HepG2 (cell line): ENCODE data around the gene SSC4D. TPM values are rescaled to one million over a fixed set of nuclear protein-coding genes. Genes with fewer than 3 reads are reported as not detected.

Experiments
- E2F5 ChIP-seq: sonication (generic); formaldehyde crosslinking; conservative IDR thresholded peaks from 2 replicates; pipeline ENCODE4 v1.4.0; 2020; ENCODE audit warnings: missing genetic modification reagents
- EP300 ChIP-seq, 3 experiments: sonication (generic) in 1 of 3; formaldehyde crosslinking in 1 of 3; IDR thresholded peaks; 2 replicates each; pipeline versions ENCODE4 v1.5.1 to v1.6.1; 2011 to 2020; ENCODE audit warnings: low read depth in 2 of 3, low read length in 2 of 3, borderline replicate concordance in 1 of 3, improper control_type of control experiment in 1 of 3, mild to moderate bottlenecking in 1 of 3, missing genetic modification reagents in 1 of 3, moderate library complexity in 1 of 3
- GABPB1 ChIP-seq: IDR thresholded peaks from 2 replicates; pipeline ENCODE4 v1.6.1; 2016; ENCODE audit warnings: mild to moderate bottlenecking, missing genetic modification reagents, moderate library complexity, missing compliant biosample characterization
- GATAD2A ChIP-seq: IDR thresholded peaks from 2 replicates; pipeline ENCODE4 v1.6.1; 2016
- GPN1 ChIP-seq: sonication (generic); formaldehyde crosslinking; IDR thresholded peaks from 2 replicates; pipeline ENCODE4 v1.5.1; 2020; ENCODE audit warnings: missing genetic modification reagents, borderline replicate concordance
- IRF9 ChIP-seq: sonication (generic); formaldehyde crosslinking; IDR thresholded peaks from 2 replicates; pipeline ENCODE4 v1.8.0; 2022; ENCODE audit warnings: missing genetic modification reagents, mild to moderate bottlenecking, borderline replicate concordance
- IRX3 ChIP-seq: sonication (generic); formaldehyde crosslinking; IDR thresholded peaks from 2 replicates; pipeline ENCODE4 v1.8.1; 2023; ENCODE audit warnings: mild to moderate bottlenecking, low read depth, missing genetic modification reagents, borderline replicate concordance
- JUNB ChIP-seq: sonication (generic); formaldehyde crosslinking; IDR thresholded peaks from 2 replicates; pipeline ENCODE4 v1.8.0; 2022; ENCODE audit warnings: missing genetic modification reagents, mild to moderate bottlenecking, borderline replicate concordance
- KMT2B ChIP-seq: IDR thresholded peaks from 2 replicates; pipeline ENCODE4 v1.6.1; 2016; ENCODE audit warnings: missing genetic modification reagents, missing compliant biosample characterization
- NONO ChIP-seq, 2 experiments: fragments of 450-650 bp in 1 of 2; sonication (generic) in 1 of 2; formaldehyde crosslinking in 1 of 2; IDR thresholded peaks in 1 of 2; conservative IDR thresholded peaks in 1 of 2; 2 replicates each; pipeline versions ENCODE4 v1.6.1 to v1.8.0; 2017 to 2022; ENCODE audit warnings: mild to moderate bottlenecking in 1 of 2, missing genetic modification reagents in 1 of 2, moderate library complexity in 1 of 2
- PAXIP1 ChIP-seq: sonication (generic); formaldehyde crosslinking; conservative IDR thresholded peaks from 2 replicates; pipeline ENCODE4 v1.4.0; 2020; ENCODE audit warnings: mild to moderate bottlenecking, missing genetic modification reagents, moderate library complexity
- POLR2AphosphoS2 ChIP-seq: IDR thresholded peaks from 2 replicates; pipeline ENCODE4 v1.6.1; 2011; ENCODE audit warnings: low read depth, low read length, improper control_type of control experiment
- RARG ChIP-seq: sonication (generic); formaldehyde crosslinking; IDR thresholded peaks from 2 replicates; pipeline ENCODE4 v1.4.0; 2020; ENCODE audit warnings: low read depth, mild to moderate bottlenecking, missing genetic modification reagents
- RBM22 ChIP-seq: fragments of 200-400 bp; formaldehyde crosslinking; optimal IDR thresholded peaks from 2 replicates; pipeline ENCODE3; 2017; ENCODE audit warnings: mild to moderate bottlenecking, low read length, moderate library complexity
- RFX5 ChIP-seq: IDR thresholded peaks from 2 replicates; pipeline ENCODE4 v1.6.1; 2011; ENCODE audit warnings: low read depth, low read length, improper control_type of control experiment
- SAFB2 ChIP-seq: sonication (generic); formaldehyde crosslinking; IDR thresholded peaks from 2 replicates; pipeline ENCODE4 v1.5.1; 2020; ENCODE audit warnings: missing genetic modification reagents, low read depth, mild to moderate bottlenecking, borderline replicate concordance
- SP4 ChIP-seq: sonication (generic); formaldehyde crosslinking; IDR thresholded peaks from 2 replicates; pipeline ENCODE4 v1.8.1; 2023; ENCODE audit warnings: mild to moderate bottlenecking, missing genetic modification reagents
- ZNF33B ChIP-seq: sonication (generic); formaldehyde crosslinking; IDR thresholded peaks from 2 replicates; pipeline ENCODE4 v1.5.1; 2020; ENCODE audit warnings: mild to moderate bottlenecking, missing genetic modification reagents
- ZNF451 ChIP-seq: sonication (generic); formaldehyde crosslinking; IDR thresholded peaks from 2 replicates; pipeline ENCODE4 v1.5.0; 2020; ENCODE audit warnings: mild to moderate bottlenecking, missing genetic modification reagents
- ZNF710 ChIP-seq: sonication (generic); formaldehyde crosslinking; IDR thresholded peaks from 2 replicates; pipeline ENCODE4 v1.5.0; 2020; ENCODE audit warnings: mild to moderate bottlenecking, missing genetic modification reagents, borderline replicate concordance
- ZNF839 ChIP-seq: sonication (generic); formaldehyde crosslinking; IDR thresholded peaks from 2 replicates; pipeline ENCODE4 v1.4.0; 2020; ENCODE audit warnings: missing genetic modification reagents, mild to moderate bottlenecking, borderline replicate concordance
- polyA plus RNA-seq, 8 experiments: library from polyadenylated mRNA; depleted of rRNA in 3 of 8; stranded (reverse) in 7 of 8; unstranded in 1 of 8; fragments of >200 nt; fragmentation: Illumina TruSeq in 4 of 8; extraction: Trizol in 4 of 8; gene quantifications; 2 replicates each; pipeline versions ENCODE4 v1.2.1 to v1.2.3, GENCODE V29; 2011 to 2016; ENCODE audit warnings: low read depth in 4 of 8, missing spikeins in 1 of 8, mixed read lengths in 1 of 8; ENCODE audit not compliant: insufficient read depth in 1 of 8
- total RNA-seq, 5 experiments: library from RNA; depleted of rRNA; stranded (reverse); fragments of >200 nt; fragmentation: Illumina TruSeq; extraction: Trizol; gene quantifications; 2 replicates each; pipeline ENCODE4 v1.2.3, GENCODE V29; 2016; ENCODE audit warnings: low read depth in 1 of 5

Gene SSC4D
- total and polyA plus RNA-seq, 2 of the 13 experiments (the other 11 are each of a cell fraction or from before 2014, with no cell fraction given) = 33.3 to 63.8 TPM

- TF ChIP-seq GPN1 (CRISPR knock-in tag) (no peak), IRX3 (CRISPR knock-in tag) (peak; percentile 32; the same call in 1 of the 2 replicates), POLR2AphosphoS2 (no peak), GATAD2A (CRISPR knock-in tag) (peak; percentile 55; the same call in 1 of the 2 replicates), RBM22 (no peak), SP4 (CRISPR knock-in tag) (0 out of 2 replicates have a peak, but pooled peaks have one; percentile 81), RARG (CRISPR knock-in tag) (no peak), E2F5 (CRISPR knock-in tag) (peak; percentile 63; the same call in 1 of the 2 replicates), ZNF33B (CRISPR knock-in tag) (no peak; the same call in 1 of the 2 replicates), JUNB (no peak), ZNF839 (CRISPR knock-in tag) (no peak), PAXIP1 (peak; percentile 34; the same call in 1 of the 2 replicates), ZNF451 (peak; percentile 82; the same call in 1 of the 2 replicates), RFX5 (no peak), GABPB1 (CRISPR knock-in tag) (peak; percentile 60), ZNF710 (CRISPR knock-in tag) (peak; percentile 52; the same call in 1 of the 2 replicates), KMT2B (no peak; the same call in 1 of the 2 replicates), SAFB2 (CRISPR knock-in tag) (no peak), NONO (IDR thresholded peaks at IDR 0.05) (no peak), NONO (CRISPR knock-in tag; conservative IDR thresholded peaks at IDR 0.05) (peak; percentile 76; the same call in 1 of the 2 replicates), EP300 (IDR thresholded peaks at IDR 0.05; ENCODE audit: low read depth in 2 of 2, low read length in 2 of 2) (no peak), EP300 (CRISPR knock-in tag; IDR thresholded peaks at IDR 0.05; ENCODE audit: borderline replicate concordance) (no peak), IRF9 (CRISPR knock-in tag) (peak; percentile 90)
Measured at GRCh38 chr7:76358481-76359110, 50.9 kb downstream of the SSC4D start, which contains the start of gene YWHAG (continued).
